HCT116 (cell line): ENCODE data around the gene CPXCR1.
"Not testable (repeated sequence)": the region's sequence is repeated elsewhere in the genome, so short reads cannot be mapped to it uniquely, and the experiment has no call there.

Experiments
- CTCF ChIP-seq, 3 experiments: fragments of 200-600 bp in 1 of 3; sonication (generic) in 1 of 3; IDR thresholded peaks in 2 of 3; conservative IDR thresholded peaks in 1 of 3; 2 replicates each; pipeline ENCODE4 v1.5.1; 2012 to 2017; ENCODE audit warnings: low read depth in 2 of 3, low read length in 2 of 3, antibody characterized with exemption in 1 of 3, borderline replicate concordance in 1 of 3, control low read depth in 1 of 3, mild to moderate bottlenecking in 1 of 3, mixed read lengths in 1 of 3, mixed run types in 1 of 3, moderate library complexity in 1 of 3; ENCODE audit not compliant: insufficient read depth in 1 of 3
- EGR1 ChIP-seq: IDR thresholded peaks from 2 replicates; pipeline ENCODE4 v1.6.1; 2012; ENCODE audit warnings: low read depth
- EZH2 ChIP-seq: fragments of 200-600 bp; sonication (generic); IDR thresholded peaks from 2 replicates; pipeline ENCODE4 v1.6.1; 2017; ENCODE audit warnings: antibody characterized with exemption, mixed run types
- EZH2phosphoT487 ChIP-seq: fragments of 200-600 bp; IDR thresholded peaks from 2 replicates; pipeline ENCODE4 v1.6.1; 2018; ENCODE audit warnings: antibody characterized with exemption, borderline replicate concordance
- FOSL1 ChIP-seq: IDR thresholded peaks from 2 replicates; pipeline ENCODE4 v1.6.1; 2012; ENCODE audit warnings: low read depth
- POLR2A ChIP-seq: IDR thresholded peaks from 2 replicates; pipeline ENCODE4 v1.7.0; 2011; ENCODE audit warnings: borderline replicate concordance; ENCODE audit not compliant: insufficient read depth, insufficient read length; ENCODE audit errors: extremely low read depth
- POLR2AphosphoS5 ChIP-seq: IDR thresholded peaks from 2 replicates; pipeline ENCODE4 v1.6.1; 2011; ENCODE audit warnings: mild to moderate bottlenecking, low read depth, low read length, moderate library complexity
- RAD21 ChIP-seq: IDR thresholded peaks from 2 replicates; pipeline ENCODE4 v1.6.1; 2012; ENCODE audit warnings: low read depth, mild to moderate bottlenecking
- REST ChIP-seq: IDR thresholded peaks from 2 replicates; pipeline ENCODE4 v1.6.1; 2012; ENCODE audit warnings: low read depth
- SIN3A ChIP-seq: IDR thresholded peaks from 2 replicates; pipeline ENCODE4 v1.6.1; 2012; ENCODE audit warnings: low read depth
- YY1 ChIP-seq: IDR thresholded peaks from 2 replicates; pipeline ENCODE4 v1.6.1; 2011; ENCODE audit warnings: low read length, low read depth, moderate library complexity, mild to moderate bottlenecking; ENCODE audit not compliant: insufficient replicate concordance; ENCODE audit errors: extremely low read depth
- ZNF274 ChIP-seq: fragments of 200-500 bp; sonication (Bioruptor generic); IDR thresholded peaks from 2 replicates; pipeline ENCODE4 v1.6.1; 2014; ENCODE audit warnings: mild to moderate bottlenecking, low read depth, low read length, inconsistent platforms

- not testable (repeated sequence) for TF ChIP-seq EZH2; ZNF274; YY1; EGR1; CTCF (IDR thresholded peaks at IDR 0.05 in 2 of 3, conservative IDR thresholded peaks at IDR 0.05 in 1 of 3; ENCODE audit: borderline replicate concordance in 1 of 3, insufficient read depth in 1 of 3, low read depth in 2 of 3, low read length in 2 of 3); RAD21; EZH2phosphoT487; REST; SIN3A; FOSL1; POLR2AphosphoS5; POLR2A
Measured at GRCh38 chrX:88746215-88746614, 810 bp upstream of the CPXCR1 start.
